Measurements from ENCODE around the gene ZBTB16. TPM values are rescaled to one million over a fixed set of nuclear protein-coding genes. Genes with fewer than 3 reads are reported as not detected.

The ZBTB16 gene
- polyA plus RNA-seq, 4 donors: 0.82 to 2.2 (median 2.0) TPM

- peak; percentile 87 to 94 (median 92) for DNase-seq (ENCODE audit: low read depth in 4 of 4, low spot score in 2 of 4)
Observed at GRCh38 chr11:114162719-114163123, 103.2 kb downstream of the ZBTB16 start.

DNA sequence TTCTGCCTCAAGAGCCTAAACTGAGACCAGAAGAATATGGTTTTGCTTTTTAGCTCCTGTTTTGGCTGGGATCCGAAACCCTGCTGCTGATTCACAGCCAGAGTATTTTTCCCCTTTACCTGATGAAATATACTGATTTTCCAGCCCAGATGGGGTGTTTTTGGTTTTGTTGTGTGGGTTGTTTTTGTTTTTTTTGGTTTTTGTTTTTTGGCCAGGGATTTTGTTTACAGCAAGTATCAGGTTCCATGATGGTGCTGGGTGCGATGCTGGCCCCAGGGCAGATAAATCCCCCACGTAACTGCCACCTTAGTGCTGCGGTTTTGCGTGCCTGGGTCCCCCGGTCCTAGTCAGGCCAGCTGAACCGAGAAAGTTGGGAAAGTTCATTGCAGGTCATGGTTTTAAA lies 103.7 kb downstream of the ZBTB16 start:
- DNase-seq (ENCODE audit: low read depth in 4 of 4, low spot score in 2 of 4): no peak

- DNase-seq (ENCODE audit: low read depth in 4 of 4, low spot score in 2 of 4): no peak
Observed at GRCh38 chr11:114163830-114164401, 104.4 kb downstream of the ZBTB16 start.

- DNase-seq (ENCODE audit: low read depth in 4 of 4, low spot score in 2 of 4): no peak
Observed at GRCh38 chr11:114164546-114164945, 105.0 kb downstream of the ZBTB16 start.

DNA sequence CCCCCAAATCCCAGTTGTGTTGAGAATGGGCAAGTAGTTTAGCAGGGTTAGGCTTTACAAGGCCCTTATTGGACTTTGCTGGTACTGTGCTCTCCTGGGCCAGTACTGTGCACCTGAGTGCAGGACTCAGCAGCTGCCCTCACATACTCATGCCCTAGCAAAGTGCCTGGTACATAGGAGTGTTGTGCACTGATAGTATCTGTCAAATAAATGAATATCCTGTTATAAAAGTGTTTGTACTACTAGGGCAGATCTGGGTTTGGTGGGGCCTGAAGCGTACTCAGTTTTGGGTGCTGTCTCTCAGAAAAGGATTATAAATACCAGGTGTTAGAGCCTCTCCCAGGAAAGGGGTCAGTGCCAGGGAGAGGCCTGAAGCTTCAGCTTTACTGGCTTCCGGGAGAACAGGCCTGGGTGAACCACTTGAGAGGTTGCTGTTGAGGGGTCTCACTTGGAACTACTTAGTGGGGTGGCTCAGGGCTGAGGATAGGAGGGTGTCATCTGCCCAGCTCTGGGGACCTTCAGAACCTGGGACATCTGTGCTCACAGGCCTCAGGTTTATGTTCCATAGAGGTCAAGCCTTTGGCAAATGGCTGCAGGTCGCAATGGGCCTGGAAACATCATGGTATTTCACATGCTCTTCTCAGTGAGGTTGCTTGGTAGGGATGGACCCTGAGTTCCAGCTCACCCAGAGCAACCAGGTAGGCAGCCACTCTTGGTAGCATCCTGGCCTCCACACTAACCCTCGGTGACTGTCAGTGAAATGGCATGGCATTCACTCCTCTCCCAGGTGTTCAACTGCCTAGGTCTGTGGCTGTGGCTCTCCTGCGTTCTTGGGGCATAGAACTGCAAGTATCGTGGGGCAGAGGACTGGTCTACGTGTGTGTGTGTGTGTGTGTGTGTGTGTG lies 106.1 kb downstream of the ZBTB16 start:
- DNase-seq (ENCODE audit: low read depth in 4 of 4, low spot score in 2 of 4): no peak

DNA sequence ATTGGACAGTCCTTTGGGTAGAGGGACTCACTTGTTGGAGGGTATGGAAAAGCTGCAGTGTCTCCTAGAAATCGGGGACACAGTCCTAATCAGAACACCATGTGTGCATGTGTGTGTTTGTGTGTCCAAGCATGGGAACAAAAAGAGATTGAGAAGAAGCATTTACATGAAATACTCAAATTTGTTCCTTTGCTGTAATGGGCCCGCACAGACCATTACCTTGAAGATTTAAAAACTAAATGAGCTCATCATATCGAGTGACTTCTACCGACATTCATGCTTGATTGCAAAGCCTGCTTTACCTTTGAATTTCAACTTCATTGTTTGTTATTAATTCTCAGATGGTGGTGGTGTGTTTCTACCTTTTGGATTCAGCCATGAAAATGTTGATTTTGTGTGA lies 106.9 kb downstream of the ZBTB16 start:
- DNase-seq (ENCODE audit: low read depth in 4 of 4, low spot score in 2 of 4): no peak

GRCh38 chr11:114166897-114167323 lies 107.4 kb downstream of the ZBTB16 start:
- DNase-seq (ENCODE audit: low read depth in 4 of 4, low spot score in 2 of 4): no peak

GRCh38 chr11:114167355-114167754 lies 107.8 kb downstream of the ZBTB16 start:
- DNase-seq (ENCODE audit: low read depth in 4 of 4, low spot score in 2 of 4): no peak

DNA sequence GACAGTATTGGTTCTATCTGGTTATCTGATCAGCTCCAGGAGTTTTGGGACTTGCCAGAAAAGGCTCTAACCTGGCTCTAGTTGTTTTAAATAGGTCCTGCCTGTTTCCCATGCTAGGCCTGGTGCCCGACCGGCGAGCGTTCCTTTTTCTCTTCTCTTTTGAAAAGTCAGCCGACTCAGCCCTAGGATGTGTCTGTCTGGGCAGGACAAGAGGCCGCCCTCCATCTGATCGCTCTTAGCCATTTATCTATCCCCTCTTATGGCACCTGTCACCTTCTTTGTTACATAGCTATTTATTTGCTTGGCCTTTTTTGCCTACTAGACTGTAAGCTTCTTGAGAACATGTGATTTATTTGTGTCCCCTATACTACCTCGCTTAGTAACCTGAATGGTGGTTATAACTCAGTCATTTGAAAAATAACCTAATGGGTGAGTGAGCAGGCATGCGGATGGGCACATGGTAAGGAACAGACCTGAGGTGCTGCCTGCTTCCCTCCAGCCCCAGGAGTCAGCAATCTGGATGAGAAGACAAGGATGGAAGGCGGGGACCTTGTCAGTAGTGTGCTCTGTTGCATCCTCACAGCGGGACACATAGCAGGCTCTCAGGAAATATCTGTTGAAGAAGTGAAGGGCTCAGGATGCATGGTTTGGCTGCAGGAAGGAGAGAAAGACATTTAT lies 108.4 kb downstream of the ZBTB16 start:
- no peak for DNase-seq (ENCODE audit: low read depth in 4 of 4, low spot score in 2 of 4)

DNA sequence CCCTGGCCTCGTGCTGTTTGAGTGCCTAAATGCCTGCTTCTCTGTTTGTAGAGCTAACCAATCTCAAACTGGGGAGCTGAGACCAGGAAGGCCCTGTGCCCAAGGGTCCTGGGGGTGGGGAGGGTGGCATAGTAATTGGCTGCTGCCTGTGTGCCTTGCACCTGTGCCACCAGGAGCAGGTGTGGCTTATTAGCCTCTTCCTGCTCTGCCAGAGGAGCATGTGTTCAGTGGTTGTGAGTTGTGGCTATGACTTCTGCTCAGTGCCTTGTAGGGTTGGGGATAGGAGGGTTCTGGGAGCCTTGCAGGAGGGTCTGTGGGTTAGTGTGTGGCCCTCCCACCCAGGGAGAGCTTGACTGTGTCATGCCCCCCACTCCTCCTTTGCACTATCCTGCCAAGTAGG lies 109.2 kb downstream of the ZBTB16 start:
- no peak for DNase-seq (ENCODE audit: low read depth in 4 of 4, low spot score in 2 of 4)

DNA sequence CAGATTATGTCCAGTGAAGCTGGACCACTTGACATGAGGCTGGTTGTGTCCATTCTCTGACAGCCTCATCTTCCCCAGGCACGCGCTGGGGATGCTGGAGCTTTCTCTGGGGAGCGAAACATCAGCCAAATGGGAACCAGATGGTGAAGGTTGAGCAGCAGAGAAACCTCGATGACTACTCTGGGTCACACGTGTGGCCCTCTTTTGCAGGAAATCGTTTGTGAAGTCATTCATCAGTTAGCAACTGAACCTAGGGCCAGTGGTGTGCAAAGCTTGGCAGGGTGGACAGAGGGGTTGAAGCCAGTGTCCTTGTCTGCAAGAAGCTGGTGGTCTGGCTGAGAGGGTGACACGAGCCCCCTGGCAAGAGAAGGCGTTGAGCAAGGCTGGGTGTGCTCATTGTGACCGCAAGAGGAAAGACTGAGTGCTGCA lies 109.8 kb downstream of the ZBTB16 start:
- DNase-seq (ENCODE audit: low read depth in 4 of 4, low spot score in 2 of 4): no peak

DNA sequence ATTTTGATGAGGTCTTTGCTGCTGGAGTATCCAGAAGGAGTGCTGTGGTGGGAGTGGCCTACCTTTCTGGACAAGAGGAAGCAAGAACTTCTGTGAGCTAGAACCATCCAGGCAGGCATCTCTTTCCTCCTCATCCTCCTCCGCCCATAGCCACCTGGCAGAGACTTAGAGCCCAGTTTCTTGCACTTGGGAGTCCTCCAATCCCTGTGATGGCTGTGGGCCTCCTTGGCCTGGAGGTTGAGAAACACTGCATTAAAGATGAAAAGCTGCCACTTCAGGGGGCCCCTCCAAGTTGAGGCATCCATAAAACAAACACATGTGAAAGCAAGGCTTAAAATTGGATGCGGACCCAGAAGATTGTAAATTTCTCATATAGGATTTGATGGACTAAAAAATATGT lies 110.3 kb downstream of the ZBTB16 start:
- DNase-seq (ENCODE audit: low read depth in 4 of 4, low spot score in 2 of 4): no peak

DNA sequence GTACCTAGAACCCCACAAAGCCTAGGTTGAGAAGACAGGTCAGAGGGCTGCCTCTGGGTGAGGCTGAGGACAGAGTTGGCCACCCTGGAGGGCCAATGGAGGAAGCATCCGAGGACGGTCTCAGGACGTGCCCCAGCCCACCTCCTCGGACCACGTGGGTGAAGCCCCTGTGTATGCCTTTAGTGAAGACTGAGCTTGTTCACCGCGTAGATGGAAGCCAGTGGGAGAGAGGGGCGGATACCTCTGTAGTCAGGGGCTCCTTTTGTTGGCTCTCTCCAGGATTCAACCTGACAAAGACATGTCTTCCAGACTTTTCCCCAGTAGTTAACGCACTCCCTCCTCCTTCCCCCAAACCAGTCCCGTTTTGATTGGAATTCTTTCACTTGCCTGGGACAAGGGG lies 110.7 kb downstream of the ZBTB16 start:
- no peak for DNase-seq (ENCODE audit: low read depth in 4 of 4, low spot score in 2 of 4)

- no peak for DNase-seq (ENCODE audit: low read depth in 4 of 4, low spot score in 2 of 4)
Observed at GRCh38 chr11:114171257-114172054, 111.9 kb downstream of the ZBTB16 start.

DNA sequence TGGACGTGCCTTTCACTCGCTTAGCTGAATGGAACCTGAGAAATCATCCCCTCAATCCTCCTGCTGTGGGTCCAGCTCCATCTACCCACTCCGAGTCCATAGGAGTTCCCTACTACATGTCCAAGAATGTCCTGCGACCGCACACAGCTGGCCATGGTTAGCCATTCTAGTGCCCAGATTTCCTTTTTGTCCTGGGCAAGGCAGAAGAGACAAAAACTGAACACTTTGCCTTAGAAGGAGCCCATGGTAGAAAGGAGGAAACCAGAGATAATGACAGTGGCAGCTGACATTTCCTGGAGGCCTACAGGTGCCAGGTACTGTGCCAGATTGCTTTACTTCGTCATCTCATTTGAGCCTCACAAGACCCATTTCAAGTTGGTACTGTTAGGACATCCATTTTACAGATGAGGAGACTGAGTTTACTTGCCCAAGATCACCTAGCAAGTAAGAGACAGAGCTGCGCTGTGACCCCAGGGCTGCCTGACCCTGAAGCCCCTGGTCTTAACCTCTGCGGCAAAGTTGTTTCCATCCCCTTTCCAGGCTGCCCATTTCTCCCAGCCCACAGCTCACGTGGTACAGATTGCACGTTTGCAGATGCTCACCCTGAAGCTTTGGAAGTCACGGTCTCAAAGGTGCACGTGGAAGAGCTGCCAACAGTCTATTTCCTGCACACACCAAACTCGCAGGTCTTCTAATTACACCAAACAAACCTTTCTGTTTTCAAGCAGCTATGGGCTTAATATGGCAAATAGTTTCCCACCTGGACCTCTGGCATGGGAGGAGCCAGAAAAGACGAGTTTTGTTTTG lies 112.7 kb downstream of the ZBTB16 start:
- no peak for DNase-seq (ENCODE audit: low read depth in 4 of 4, low spot score in 2 of 4)

GRCh38 chr11:114172871-114173444 lies 113.4 kb downstream of the ZBTB16 start:
- no peak for DNase-seq (ENCODE audit: low read depth in 4 of 4, low spot score in 2 of 4)

DNA sequence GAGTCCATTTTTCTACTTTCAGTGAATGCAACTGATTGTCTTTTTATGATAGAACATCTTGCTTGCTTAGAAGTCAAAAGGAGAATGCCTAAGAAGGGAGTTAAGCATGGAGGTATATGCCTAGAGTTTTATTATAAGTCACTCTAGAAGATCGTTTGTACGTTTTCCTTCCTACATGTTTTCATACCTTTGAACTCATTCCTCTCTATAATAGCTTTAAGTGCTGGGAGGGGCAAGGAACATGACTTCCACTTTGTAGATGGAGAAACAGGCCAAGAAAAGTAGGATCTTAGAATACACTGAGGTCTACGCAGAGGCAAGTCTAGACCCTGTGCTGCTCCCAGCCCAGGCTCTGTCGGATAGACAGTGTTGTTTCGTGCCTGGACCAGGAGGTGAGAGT lies 114.3 kb downstream of the ZBTB16 start:
- no peak for DNase-seq (ENCODE audit: low read depth in 4 of 4, low spot score in 2 of 4)

DNA sequence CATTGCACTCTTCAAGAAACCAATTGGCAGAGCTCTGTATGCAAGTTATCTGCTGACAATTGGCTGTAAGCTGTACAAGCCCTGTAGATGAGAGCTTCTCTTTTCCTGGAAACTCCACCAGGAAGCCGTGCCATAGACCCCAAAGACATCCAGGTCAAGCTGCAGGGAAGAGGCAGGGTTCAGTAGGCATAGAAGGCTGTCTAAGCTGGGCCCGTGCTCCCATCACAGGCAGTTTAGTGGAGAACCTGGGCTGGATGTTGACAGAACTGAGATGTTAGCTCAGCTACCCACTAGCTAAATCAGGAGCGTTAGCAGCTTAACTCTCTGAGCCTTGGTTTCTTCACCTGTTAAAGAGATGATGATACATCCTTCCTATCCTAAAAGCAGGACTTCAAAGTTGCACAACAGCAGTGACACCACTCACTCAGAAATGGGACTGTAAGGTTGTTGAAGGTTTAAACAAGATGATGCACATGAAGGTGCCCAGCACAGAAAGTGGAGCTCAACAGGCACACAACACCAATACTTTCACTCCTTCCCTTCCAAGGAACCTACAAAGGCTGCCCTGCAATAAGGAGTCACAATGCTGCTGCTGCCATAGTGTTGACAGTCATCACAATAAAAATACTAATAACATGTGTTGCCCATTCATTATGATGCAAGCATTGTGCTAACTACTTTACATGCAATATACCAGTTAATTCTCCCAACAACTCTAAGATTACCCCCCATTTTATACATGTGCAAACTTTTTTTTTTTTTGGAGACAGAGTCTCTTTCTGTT lies 115.4 kb downstream of the ZBTB16 start:
- no peak for DNase-seq (ENCODE audit: low read depth in 4 of 4, low spot score in 2 of 4)

- DNase-seq (ENCODE audit: low read depth in 4 of 4, low spot score in 2 of 4): no peak
Observed at GRCh38 chr11:114175706-114176105, 116.2 kb downstream of the ZBTB16 start.
